NAMALWA (cell line): ENCODE results near the gene PTPRT.
"Not testable (repeated sequence)": the region's sequence is repeated elsewhere in the genome, so short reads cannot be mapped to it uniquely, and the experiment has no call there.

Experiments
- DNase-seq: peaks from one replicate; pipeline ENCODE4 v3.0.0-alpha.2; 2015; ENCODE audit warnings: low spot score

Gene PTPRT

DNA sequence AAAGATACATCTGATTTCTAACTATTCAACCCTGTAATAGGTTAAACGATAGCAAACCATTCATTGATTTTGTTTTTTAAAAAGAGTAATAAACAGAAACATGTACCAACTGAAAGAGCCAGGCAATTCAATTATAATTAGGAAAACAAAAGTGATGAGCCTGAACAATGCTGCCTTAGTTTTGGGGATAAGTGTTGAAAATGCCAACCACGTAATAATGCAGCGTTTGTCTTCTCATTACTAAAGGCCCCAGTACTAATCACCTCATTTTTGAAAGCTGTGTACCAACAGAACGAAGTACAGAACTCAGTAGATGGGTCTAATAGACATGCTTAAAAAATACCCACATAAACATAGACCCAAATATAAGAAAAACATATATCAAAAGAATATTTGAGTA lies 907.9 kb downstream of the PTPRT start:
- no peak for DNase-seq

DNA sequence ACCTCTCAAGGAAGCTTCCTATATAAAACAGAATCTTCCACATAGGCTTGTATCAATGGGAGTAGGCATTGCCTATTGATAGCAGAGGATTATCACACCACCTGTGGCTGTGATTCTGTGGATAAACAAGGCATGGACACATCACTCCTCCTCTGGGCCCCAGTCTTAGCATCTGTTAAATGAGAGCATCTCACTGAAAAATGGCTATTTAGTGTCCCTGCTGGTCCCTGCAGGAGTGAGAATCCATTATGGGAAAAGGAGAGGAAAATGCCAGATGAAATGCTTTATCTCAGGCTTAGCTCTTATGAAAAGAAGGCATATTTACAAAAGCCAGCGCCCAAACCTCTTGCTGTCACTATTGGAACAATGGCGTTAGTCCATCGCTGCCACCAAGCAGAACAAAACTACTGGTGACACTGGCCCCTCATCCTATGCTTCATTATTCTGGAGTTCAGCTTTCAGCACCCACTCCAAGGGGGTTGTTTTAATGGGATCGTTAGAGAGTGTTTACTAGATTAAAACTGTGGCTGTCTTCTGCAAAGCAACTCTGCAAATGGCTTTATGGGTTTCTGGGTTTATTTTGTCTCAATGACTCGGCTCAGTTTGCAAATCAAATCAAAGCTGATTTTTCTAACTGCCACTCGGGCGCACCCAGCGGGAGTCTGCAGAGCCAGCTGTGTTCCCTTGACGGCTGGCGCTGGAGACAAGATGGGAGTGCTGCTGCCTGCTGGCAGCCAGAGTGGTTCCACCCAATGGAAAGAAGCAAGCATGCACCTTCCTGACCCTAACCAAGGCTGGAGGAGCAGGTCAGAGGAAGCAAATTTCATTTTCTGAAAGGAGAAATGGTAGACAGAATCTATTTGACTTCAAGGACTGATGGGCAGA lies 912.7 kb downstream of the PTPRT start:
- no peak for DNase-seq

DNA sequence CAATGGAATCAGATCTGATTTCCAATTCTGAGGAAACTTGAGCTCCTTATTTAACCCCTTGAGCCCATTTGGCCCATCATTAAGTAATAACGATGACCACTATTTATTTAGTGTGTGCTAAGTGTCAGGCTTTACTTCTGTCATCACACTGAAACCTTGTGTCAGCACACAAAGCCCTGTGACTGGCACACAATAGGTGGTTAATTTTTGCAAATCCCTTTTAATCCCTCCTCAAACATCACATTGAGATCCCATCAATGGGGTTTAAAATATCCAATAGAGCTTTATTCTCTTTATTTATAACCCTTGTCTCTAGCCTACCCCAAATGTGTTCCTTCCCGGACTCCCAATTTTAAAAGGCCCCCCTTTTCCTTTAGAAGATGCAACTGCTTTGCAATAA lies 914.7 kb downstream of the PTPRT start:
- no peak for DNase-seq

DNA sequence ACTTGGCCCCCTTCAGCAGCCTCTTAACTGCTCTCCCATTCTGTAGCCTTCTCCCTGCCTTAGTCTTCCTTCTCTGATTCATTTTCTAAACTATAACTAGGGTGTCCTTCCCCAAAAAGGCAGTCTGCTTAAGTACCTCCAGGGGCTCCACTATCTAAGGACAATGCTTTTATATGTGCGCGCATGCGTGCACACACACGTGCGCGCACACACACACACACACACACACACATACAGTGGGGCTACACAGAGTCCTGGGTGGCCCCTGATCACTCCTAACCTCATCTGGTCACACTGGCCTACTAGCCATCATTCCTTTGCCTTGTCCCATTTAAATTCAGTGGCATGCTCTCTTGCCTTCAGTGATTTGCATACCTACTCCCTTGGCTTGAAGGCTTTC lies 917.2 kb downstream of the PTPRT start:
- no peak for DNase-seq

DNA sequence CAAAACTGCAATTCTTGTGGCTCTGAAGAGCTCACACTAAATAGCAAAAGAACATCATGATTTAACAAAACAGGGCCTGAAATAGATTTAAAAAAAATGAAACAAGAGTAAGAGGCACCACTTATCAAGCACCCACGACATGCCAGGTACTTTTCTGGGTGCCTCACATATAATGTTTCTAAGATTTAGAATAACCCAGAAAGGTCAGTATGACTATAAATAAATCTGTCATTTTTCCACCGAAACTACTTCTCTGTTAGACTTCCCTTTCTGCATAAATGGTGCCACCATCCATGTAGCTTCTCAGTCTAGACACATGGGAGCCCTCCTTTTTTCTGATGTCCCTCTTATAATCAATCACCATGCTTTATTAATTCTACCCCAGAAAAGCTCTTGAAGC lies 919.2 kb downstream of the PTPRT start:
- DNase-seq = no peak

DNA sequence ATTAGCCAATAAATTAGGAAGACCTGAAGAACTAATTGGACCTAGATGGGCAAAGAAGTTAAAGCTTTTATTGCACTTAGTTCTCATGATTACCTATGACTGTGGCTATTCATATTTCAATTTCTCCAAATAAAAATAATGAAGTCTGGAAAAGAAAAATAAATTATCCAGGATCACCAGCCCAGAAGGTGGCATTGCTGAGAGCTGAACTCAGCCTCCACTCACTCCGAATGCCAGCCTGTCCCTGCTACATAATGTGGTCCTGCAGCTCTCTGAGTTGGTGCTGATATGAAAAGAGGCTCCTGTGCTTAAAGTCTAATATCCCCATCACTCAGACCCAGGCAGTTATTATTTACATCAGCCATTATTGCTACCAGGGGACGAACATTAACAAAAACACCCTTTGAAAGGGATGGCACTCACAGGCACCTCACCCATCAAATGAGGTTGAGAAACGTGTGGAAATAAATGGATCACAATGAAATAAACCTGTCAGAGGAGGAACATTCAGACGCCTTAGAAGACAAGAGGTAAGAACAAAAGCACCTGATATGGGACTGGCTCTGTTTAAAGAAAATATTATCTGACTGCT lies 921.8 kb downstream of the PTPRT start:
- no peak for DNase-seq

DNA sequence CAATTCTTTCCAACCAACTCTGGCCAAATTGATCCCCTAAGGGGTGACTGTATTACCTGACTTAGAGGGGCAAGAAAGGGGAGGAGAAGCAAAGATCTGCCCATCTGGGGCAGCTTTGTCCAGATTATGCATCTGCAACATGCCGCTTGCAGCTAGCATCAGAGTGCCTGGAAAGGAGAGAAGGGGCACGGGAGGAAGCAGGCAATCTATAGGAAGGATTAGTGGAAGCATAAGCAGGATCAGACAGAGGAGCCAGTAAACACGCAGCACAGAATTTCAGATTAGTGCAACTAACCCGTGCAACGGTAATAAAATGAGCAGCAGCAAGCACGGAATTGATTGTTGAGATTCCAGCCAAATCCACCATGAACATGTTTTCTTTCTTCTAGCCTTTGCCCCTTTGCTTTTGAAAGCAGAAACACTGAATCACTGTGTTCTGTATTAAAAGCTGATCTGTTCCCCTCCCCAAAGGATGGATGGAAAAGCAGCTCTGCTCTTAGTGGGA lies 927.9 kb downstream of the PTPRT start:
- no peak for DNase-seq

DNA sequence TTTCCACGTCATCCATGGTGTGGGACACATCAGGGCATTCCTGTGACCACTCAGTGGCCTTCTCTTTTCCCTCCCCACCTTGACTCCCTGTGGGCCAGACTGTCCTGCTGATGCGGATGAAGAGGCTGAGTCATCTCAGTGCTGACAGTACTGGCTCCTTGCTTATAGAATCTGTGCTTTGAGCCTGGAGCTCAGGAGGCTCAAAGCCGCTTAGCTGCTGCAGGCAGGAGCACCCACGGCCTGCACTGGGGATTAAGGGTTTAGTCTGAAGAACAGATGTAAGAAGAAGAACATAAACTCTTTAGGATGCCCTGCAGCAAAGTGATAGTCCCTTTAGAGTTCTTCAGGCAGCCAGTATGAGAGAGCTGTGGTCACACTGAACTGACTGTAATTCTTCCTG lies 929.5 kb downstream of the PTPRT start:
- no peak for DNase-seq

DNA sequence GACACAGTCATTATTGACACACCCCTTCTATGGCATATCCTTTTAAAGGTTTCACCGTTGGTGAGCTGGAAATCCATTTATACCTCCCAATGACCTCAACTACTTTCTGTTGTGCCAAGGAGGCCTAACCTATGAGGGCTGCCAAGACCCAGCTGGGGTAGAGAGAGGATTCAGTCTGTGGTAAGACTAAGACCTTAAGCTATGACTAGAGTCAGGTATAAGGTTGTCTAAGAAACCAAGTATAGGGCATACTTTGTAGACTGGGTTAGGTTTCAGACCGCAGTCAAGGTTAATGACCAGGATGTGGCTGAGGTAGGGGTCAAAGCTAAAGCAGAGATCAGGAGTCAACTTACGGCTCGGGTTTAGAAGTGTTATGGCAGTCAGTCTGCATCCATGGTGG lies 930.3 kb downstream of the PTPRT start:
- no peak for DNase-seq

DNA sequence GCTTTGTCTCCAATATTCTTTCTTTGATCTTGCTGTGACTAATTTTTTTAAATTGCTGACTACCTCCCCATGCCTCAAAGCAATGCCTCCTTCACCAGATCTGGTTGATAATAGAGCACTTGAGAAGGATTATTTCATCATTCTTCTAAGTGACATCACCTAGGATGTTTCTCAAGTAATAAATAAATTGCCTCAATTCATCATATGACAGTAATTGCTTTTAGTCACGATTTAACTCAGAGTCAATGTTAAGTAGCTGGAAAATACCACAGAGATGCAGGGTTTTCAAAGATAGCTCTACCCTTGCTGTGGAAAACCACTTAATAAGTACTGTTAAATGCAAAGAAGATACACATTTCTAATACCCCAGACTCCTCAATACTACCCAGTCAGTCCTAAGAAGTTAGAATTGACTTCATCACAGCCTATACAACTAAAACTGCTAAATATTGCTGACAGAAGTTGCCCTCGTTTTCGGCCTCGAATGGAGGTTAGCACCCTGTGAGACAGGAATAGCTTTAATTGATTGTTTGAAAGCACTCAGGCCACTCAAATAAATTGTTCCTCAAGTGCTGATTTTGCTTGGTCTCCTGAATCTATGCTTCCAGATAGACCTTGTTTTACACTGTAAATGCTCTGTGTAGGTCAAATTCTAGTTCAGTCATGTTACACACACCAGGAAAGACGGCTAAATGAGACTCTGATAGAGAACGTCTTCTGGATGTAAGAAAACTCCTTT lies 931.0 kb downstream of the PTPRT start:
- no peak for DNase-seq

DNA sequence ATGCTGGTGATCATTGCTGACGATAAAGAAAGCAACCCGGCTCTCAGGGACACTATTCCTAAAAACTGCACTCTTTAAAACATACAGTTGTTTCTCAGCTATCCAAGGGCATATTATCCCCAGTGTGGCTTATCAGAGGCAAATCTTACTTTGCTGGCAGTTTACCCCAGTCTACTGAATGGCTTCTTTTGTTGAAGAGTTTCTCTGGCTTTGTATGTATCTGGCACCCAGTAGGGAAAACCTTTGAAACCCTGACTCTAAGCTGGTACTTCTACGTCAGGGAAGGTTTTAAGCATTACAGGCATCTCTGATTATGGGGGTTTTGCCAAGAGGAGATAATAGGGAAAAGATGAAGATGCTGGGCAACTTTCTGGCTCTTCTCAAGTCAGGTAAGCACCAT lies 933.9 kb downstream of the PTPRT start:
- DNase-seq = no peak

DNA sequence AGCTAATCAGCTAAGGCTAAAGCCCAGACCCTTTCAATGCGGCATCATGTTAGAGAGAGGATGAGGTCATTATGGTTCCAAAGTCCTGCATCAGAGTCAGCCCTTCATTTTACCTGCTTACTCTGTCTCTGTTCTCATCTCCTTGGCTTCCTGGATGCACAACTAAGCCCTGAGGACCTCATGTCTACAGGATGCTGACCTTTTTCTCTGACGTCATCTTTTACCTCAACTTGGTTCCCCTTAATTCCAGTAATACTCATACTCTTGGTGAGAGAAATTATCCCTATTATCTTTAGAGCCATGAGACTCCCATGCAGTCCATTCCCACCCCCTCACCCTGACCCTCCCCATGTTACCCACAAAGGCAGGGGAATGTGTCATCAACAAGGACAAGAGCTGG lies 935.0 kb downstream of the PTPRT start:
- DNase-seq = no peak

DNA sequence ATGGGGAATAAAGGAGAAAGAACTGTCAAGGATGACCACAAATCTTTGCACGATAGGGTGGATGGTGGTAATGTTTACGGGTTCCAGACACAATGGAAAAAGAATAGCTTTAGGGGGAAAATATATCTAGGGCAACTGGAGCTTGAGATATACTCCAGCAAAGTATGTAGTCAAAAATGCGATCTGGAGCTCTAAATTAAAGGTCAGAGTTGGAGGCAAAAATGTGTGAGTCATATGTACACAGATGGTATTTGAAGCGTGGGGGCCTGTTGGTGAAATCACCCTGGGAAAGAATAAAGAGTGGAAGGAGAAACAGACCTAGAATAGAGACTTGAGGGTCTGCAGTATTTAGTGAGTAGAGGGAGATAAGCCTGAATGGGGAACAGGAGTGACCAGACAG lies 937.6 kb downstream of the PTPRT start:
- no peak for DNase-seq

DNA sequence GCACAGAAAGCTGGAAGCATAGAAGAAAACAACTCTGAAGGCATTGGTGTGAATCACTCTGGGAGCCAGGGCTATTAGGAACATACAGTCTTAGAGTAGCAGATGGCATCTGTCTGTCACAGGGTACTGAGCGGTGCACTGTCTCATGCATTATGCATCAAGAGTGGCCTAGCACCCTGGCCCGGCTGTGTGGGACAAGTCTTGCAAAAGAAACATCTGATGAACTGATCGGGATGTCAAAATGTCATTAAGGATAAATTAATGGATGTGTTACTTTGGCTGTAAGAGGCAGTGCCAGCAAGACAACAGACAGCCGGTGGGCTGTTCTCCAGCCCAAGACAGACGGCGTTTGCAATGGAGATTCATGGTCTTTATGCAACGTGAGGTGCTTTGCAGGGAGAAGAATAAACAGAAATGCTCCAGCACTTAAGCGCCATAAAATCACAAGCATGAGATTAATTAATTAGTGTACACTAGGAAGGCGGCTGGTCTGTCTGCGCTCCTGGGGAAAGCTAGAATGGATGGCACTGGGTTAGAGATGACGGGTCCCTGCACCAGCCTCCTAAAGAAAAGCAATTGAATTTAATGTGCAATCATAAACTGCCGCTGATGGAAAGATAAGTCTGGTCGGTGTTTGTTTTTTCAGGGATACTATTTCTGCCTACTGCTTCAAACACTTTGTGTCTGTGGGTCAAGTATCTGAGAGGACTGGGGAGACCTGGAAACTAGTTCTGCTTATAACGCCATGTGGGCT lies 970.9 kb downstream of the PTPRT start:
- DNase-seq = no peak

DNA sequence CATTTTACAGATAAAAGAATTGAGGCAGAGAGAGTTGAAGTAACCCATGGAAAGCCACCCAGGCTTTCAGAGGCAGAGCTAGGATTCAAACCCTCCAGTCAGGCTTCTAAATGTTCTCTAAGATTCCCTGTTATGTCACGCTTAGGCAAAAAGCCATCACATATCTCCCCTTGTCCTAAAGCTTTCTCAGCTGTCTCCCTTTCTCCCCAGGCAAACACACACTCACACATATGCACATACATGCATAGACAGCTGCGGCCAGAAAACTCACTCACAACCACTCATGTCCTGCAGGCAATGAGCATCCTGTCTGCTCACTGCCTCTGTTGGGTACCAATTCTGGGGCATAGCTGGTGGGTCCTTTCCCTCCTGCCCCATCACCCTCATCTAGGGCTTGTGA lies 975.6 kb downstream of the PTPRT start:
- DNase-seq = no peak

DNA sequence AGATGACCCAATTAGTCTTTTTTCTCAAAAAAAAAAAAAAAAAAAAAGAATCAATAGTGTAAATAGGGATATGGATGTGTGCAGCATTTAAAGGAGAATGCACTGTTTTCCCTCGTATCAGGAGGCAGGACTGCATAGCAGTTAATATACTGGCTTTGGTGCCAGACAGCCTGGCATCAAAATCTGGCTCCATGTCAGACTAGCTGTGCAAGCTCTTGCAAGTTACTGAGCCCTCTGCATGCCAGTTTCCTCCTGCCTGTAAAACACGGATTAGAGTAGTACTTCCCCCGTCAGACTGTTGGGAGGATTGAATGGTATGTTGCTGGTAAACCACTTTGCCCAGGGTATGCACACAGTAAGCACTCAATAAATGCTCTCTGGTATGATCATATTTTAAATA lies 977.3 kb downstream of the PTPRT start:
- no peak for DNase-seq

DNA sequence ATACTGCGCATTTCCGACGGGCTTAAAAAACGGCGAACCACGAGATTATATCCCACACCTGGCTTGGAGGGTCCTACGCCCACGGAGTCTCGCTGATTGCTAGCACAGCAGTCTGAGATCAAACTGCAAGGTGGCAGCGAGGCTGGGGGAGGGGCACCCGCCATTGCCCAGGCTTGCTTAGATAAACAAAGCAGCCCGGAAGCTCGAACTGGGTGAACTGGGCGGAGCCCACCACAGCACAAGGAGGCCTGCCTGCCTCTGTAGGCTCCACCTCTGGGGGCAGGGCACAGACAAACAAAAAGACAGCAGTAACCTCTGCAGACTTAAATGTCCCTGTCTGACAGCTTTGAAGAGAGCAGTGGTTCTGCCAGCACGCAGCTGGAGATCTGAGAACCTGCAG lies 983.1 kb downstream of the PTPRT start:
- DNase-seq = not testable (repeated sequence)

DNA sequence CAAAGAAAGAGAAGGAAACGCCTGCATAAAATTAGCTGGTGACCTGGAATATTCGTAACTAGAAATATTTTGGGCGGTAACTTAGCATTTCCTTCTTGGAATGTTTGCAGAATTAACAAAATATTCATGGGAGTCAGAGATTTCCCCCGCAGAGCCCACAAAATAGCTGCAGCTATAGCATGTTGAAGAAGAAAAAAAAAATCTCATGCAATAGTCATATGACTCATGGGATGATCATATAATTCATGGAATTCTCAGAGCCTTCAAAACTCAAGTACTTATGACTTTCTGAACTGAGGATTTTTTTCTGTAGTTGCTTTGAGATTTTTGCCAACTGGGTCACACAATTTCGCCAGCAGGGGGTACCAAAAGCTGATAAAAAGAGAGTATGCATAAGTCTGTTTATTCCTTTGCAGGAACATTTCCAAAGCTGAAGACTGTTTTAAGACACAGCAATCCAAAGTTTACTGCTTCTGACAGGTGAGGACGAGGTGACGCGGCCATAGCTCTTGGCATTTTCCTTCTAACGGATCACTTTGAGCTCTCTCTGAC lies 985.5 kb downstream of the PTPRT start:
- DNase-seq = peak; percentile 36

DNA sequence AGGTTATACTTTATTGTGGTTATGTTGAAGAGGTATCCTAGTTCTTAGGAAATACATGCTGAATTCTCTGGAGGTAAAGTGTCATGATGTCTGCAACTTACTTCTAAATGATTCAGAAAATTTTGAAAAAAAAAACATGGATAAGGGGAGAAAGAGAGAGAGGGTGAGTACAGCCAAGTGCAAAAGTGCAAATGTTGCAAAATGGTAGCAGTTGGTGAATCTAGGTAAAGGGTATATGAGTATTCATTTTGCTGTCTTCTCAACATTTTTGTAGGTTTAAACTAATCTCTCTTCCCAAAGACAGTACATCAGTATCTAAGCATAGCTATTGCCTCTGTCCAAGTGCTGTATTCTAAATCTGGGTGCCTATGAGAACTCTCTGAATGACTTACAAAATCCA lies 992.1 kb downstream of the PTPRT start:
- DNase-seq = no peak

DNA sequence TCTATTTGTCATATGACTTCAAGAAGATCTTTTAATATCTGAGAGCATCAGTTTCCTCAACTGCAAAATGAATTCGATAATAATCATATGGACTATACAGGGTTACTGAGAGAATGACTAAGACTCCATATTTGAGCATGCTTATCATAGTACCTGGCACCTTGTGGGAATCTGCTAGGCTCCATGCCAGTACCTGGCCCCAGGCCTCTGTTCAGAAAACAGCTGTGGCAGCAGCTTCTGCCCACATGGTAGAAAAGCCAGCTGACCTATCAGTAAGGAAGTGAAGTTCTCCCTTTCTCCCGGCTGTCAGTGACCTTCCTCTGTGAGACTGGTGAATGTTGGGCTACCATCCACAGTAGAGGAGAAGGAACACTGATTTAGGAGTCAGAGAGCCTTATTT lies 996.6 kb downstream of the PTPRT start:
- DNase-seq = no peak

DNA sequence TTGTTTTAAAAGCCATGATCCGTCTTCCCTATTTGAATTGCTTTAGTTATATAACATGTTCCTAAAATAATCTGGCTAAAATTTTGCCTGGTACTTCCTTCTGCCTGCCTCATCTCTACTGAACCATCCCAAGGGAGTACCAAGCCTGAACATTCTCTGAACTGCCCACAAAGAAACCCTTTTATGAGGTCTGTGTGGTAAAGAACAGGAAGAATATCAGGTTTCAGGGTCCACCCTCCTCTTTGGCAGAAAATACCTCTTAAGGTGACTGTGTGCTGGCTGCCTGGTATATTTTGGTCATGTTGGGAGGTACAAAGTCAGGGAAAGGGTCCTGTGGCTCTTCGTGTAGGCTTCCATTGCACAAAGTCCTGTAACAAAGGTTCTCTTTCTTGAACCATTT lies 997.4 kb downstream of the PTPRT start:
- DNase-seq = no peak
